OCI-LY7 (cell line): ENCODE results near the gene RAMP3. TPM values are rescaled to one million over a fixed set of nuclear protein-coding genes. Genes with fewer than 3 reads are reported as not detected.

ENCODE experiments used
- BruUV-seq: library from RNA; stranded (reverse); fragments of 400-500 nt; replicated peaks from 2 replicates; lab custom pipeline; 2021; lab: Mats Ljungman, UMichigan
- CTCF ChIA-PET: fragments of 300-600 bp; sonication (Branson Sonifier 250); formaldehyde crosslinking; loops from one replicate; lab custom pipeline; 2022; ENCODE audit warnings: antibody characterized with exemption; ENCODE audit not compliant: unreplicated experiment; lab: Charles Lee
- POLR2A ChIA-PET: fragments of 300-600 bp; sonication (Branson Sonifier 250); formaldehyde crosslinking; loops from one replicate; lab custom pipeline; 2022; ENCODE audit warnings: antibody characterized with exemption; lab: Charles Lee
- DNase-seq: peaks from one replicate; pipeline ENCODE4 v3.0.0-alpha.2; 2015; ENCODE audit warnings: low spot score
- H2AFZ ChIP-seq: fragments of 200-600 bp; sonication (generic), shearing (Covaris generic); 2 replicates; pipeline ENCODE4 v1.6.1; 2014; ENCODE audit warnings: mild to moderate bottlenecking, antibody characterized with exemption, low read length, moderate library complexity
- H3K27ac ChIP-seq: fragments of 200-600 bp; sonication (generic); 2 replicates; pipeline ENCODE4 v1.5.1; 2014; ENCODE audit warnings: mixed run types, low read depth, mild to moderate bottlenecking, moderate library complexity, low read length, inconsistent platforms; ENCODE audit not compliant: poor library complexity, severe bottlenecking
- H3K36me3 ChIP-seq: fragments of 200-600 bp; sonication (generic); 2 replicates; pipeline ENCODE4 v1.6.1; 2014; ENCODE audit warnings: mild to moderate bottlenecking, antibody characterized with exemption, low read length, moderate library complexity, mixed read lengths; ENCODE audit not compliant: insufficient read depth
- H3K4me1 ChIP-seq: fragments of 200-600 bp; sonication (generic); 2 replicates; pipeline ENCODE4 v1.5.1; 2014; ENCODE audit warnings: mild to moderate bottlenecking, low read length; ENCODE audit not compliant: insufficient read depth, poor library complexity, severe bottlenecking
- H3K4me2 ChIP-seq: fragments of 200-600 bp; sonication (generic); 2 replicates; pipeline ENCODE4 v1.6.1; 2014; ENCODE audit warnings: mild to moderate bottlenecking, low read length
- H3K4me3 ChIP-seq: fragments of 200-600 bp; sonication (generic); 2 replicates; pipeline ENCODE4 v1.5.1; 2014; ENCODE audit warnings: mild to moderate bottlenecking, low read depth, low read length; ENCODE audit not compliant: poor library complexity, severe bottlenecking
- H3K79me2 ChIP-seq: fragments of 200-600 bp; sonication (generic); 2 replicates; pipeline ENCODE4 v1.6.1; 2016; ENCODE audit warnings: low read depth, mild to moderate bottlenecking, low read length, moderate library complexity, mixed read lengths; ENCODE audit not compliant: insufficient read depth
- H3K9me2 ChIP-seq: fragments of 200-600 bp; sonication (generic); 2 replicates; pipeline ENCODE4 v1.6.1; 2016; ENCODE audit warnings: mild to moderate bottlenecking, low read length, mixed read lengths; ENCODE audit not compliant: insufficient read depth
- H3K9me3 ChIP-seq: fragments of 200-600 bp; sonication (generic); 2 replicates; pipeline ENCODE4 v1.6.1; 2014; ENCODE audit warnings: mild to moderate bottlenecking, mixed run types, low read length, mixed read lengths
- H4K20me1 ChIP-seq: fragments of 200-600 bp; sonication (generic); 2 replicates; pipeline ENCODE4 v1.6.1; 2014; ENCODE audit warnings: mild to moderate bottlenecking, antibody characterized with exemption, low read length, moderate library complexity, mixed read lengths; ENCODE audit not compliant: insufficient read depth
- CTCF ChIP-seq: fragments of 200-600 bp; sonication (generic); conservative IDR thresholded peaks from 2 replicates; pipeline ENCODE4 v1.5.1; 2014; ENCODE audit warnings: mild to moderate bottlenecking, antibody characterized with exemption, low read length, moderate library complexity, mixed read lengths
- EZH2phosphoT487 ChIP-seq: fragments of 200-600 bp; sonication (generic); IDR thresholded peaks from 2 replicates; pipeline ENCODE4 v1.6.1; 2018; ENCODE audit warnings: low read depth, borderline replicate concordance, mild to moderate bottlenecking, mixed run types, antibody characterized with exemption, low read length, moderate library complexity, mixed read lengths
- intact Hi-C: fragments of 100-400 bp; cut with micrococcal nuclease; formaldehyde crosslinking; loops from one replicate; pipeline ENCODE4 v1.10.0; 2022; ENCODE audit not compliant: unreplicated experiment
- total RNA-seq, 2 experiments: library from RNA; depleted of rRNA in 1 of 2; stranded (reverse); fragments of >200 nt in 1 of 2; shearing (Covaris generic) in 1 of 2; gene quantifications; 2 replicates each; pipeline ENCODE4 v1.2.3, GENCODE V29; 2014 to 2022

Gene RAMP3
- total RNA-seq, 2 experiments from 2014 or later = not detected

DNA sequence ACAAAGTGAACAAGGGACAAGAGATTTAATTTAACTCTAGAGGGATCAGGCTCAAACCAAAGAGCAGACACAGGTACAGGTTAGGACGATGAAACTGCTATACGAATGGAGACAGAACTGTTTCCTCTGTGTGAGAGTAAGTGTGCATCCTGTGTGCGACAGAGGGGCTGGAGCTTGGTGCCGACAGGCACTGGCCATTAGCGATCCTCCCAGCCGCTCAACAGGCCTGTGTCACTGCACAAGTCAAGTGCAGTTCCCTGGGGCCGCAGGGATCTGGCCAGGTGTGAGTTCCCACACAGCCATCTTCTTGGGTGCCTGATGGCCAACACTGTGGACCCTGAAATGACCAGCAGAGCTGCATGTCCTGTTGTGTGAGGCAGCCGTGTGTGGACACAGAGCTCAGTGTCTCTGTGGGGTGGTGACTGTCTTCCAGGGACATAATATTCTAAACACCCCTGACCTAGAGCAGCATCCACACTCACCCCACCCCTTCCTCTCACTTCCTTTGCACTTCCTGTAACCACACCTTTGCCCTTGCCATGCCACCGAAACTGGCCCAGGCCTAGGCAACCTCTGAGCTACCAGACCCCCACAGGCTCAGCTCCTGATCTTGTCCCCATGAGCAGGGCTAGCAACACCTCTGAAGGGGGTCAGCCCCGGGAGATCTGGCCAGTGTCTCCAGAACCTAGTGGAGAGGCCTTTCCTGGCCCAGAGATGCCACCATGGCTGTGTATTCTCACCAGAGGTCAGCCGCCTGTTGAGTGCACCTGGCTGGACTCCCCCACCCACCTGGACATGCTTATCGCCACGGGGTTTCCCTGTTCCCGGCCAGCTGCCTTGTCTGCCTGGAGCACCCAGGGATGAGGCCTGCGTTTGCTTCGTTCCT lies 34.4 kb upstream of the RAMP3 start:
- no peak overlapping the region for H3K4me3 ChIP-seq
- ChIA-PET POLR2A (interaction anchor here (0.6 to 2.2 kb wide), 4 partner anchors 9 to 141 kb away, joined by 3 to 7 read pairs (median 3); partner anchors contain the start of gene TBRG4), CTCF (no interaction called here)
- H3K4me1 ChIP-seq = peaks cover 18% of the 10 kb centered on the region
- BruUV-seq = no TSS peak
- H3K27ac ChIP-seq = no peak overlapping the region
- no peak for TF ChIP-seq CTCF
- no peak for TF ChIP-seq EZH2phosphoT487
- DNase-seq = no peak
- H2AFZ ChIP-seq = peak overlapping the region; percentile 59
- H3K9me2 ChIP-seq = no peaks in the 10 kb centered on the region
- H3K9me3 ChIP-seq = no peaks in the 10 kb centered on the region
- intact Hi-C loops = no loop called here
- H4K20me1 ChIP-seq = no peaks in the 10 kb centered on the region
- H3K36me3 ChIP-seq = no peaks in the 10 kb centered on the region
- H3K79me2 ChIP-seq = no peaks in the 10 kb centered on the region
- H3K4me2 ChIP-seq = no peak overlapping the region

- BruUV-seq = no TSS peak
- Histone ChIP-seq H3K4me3 (no peak overlapping the region), H3K4me1 (peaks cover 9% of the 10 kb centered on the region), H3K79me2 (no peaks in the 10 kb centered on the region), H3K27ac (no peak overlapping the region), H3K36me3 (no peaks in the 10 kb centered on the region), H3K9me2 (no peaks in the 10 kb centered on the region), H4K20me1 (no peaks in the 10 kb centered on the region), H3K9me3 (no peaks in the 10 kb centered on the region), H3K4me2 (no peak overlapping the region), H2AFZ (peak overlapping the region; percentile 59)
- TF ChIP-seq CTCF (no peak), EZH2phosphoT487 (no peak)
- ChIA-PET POLR2A (interaction anchor here (0.6 to 2.2 kb wide), 5 partner anchors 10 to 370 kb away, joined by 3 to 7 read pairs (median 3); partner anchors contain the start of gene TBRG4), CTCF (no interaction called here)
- intact Hi-C loops = no loop called here
- DNase-seq = no peak
Measured at GRCh38 chr7:45123913-45124710, 33.5 kb upstream of the RAMP3 start.
